ENCODE data around the gene GOLGA6L26. TPM values are rescaled to one million over a fixed set of nuclear protein-coding genes. Genes with fewer than 3 reads are reported as not detected.
"Not testable (repeated sequence)": the region's sequence is repeated elsewhere in the genome, so short reads cannot be mapped to it uniquely, and the experiment has no call there.

The GOLGA6L26 gene
- total and polyA plus RNA-seq, 4 experiments from 2014 or later: not detected

DNA sequence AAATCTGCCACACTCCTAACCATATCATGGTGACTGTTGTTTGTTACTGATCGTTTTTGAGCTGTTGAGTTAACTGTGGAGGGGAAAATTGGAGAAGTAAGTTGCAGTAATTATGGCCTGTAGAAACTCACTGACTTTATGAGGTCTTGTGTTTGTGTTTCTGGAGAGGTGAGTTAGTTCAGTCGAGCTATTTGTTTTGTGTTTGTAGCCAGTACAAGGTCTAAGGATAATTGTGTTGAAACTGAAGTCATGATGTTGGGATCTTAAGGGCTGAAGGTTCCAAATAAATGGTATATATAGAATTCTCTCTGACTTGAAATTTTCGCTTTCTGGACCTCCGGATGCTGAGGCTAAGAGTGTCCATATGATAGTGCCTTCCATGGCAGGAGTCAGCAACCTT is 29.2 kb downstream of the GOLGA6L26 start:
- H3K36me3 Mint-ChIP-seq: peaks cover 4 to 15% of the 10 kb centered on the region in 2 donors
- H3K9me3 ChIP-seq (ENCODE audit: control insufficient read depth in 1 of 2, low read length in 2 of 2); H3K27me3 ChIP-seq (ENCODE audit: insufficient read depth, low read length); POLR2A ChIA-PET (ENCODE audit: partially characterized antibody); CTCF ChIA-PET (ENCODE audit: partially characterized antibody); H3K27ac ChIP-seq (ENCODE audit: low read depth, low read length); intact Hi-C loops (cut with micrococcal nuclease); H3K4me3 ChIP-seq (ENCODE audit: low read length in 2 of 2); H3K9me3 Mint-ChIP-seq; H3K27me3 Mint-ChIP-seq; H3K36me3 ChIP-seq (ENCODE audit: insufficient read depth, low read length); DNase-seq: not testable (repeated sequence)
- peak overlapping the region; percentile 70 to 93 (median 90) for H3K4me3 Mint-ChIP-seq
- H3K4me1 Mint-ChIP-seq: peaks cover 24 to 46% (median 28%) of the 10 kb centered on the region in 4 donors
- peak overlapping the region in 5 of 7 donors; percentile 41 to 96 (median 72) for H3K27ac Mint-ChIP-seq
- H3K4me1 ChIP-seq (ENCODE audit: insufficient read depth, low read length): peaks cover 19% of the 10 kb centered on the region

DNA sequence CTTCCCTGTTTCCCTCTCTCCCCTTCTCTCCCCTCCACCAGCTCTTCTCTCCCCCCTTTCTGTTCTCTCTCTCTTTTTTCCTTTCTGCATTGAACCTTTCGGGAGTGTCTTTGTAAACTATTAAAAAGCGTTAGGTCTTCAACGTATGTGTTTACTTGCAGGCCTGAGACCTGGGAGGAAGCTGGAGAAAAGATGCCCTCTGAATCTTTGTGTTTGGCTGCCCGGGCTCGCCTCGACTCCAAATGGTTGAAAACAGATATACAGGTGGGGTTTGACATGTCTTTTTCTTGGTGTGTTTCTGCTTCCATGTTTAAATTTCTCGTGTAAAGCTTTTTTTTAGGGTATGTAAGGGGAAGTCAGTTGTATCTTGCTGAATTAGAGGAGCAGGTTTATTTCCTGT is 29.7 kb downstream of the GOLGA6L26 start:
- H3K27me3 Mint-ChIP-seq; intact Hi-C loops (cut with micrococcal nuclease); H3K9me3 Mint-ChIP-seq; POLR2A ChIA-PET (ENCODE audit: partially characterized antibody); H3K27me3 ChIP-seq (ENCODE audit: insufficient read depth, low read length); H3K9me3 ChIP-seq (ENCODE audit: control insufficient read depth in 1 of 2, low read length in 2 of 2); H3K36me3 ChIP-seq (ENCODE audit: insufficient read depth, low read length); CTCF ChIA-PET (ENCODE audit: partially characterized antibody): not testable (repeated sequence)
- H3K4me3 ChIP-seq (ENCODE audit: low read length in 2 of 2): peak overlapping the region; percentile 19 to 22
- H3K27ac ChIP-seq (ENCODE audit: low read depth, low read length): peak overlapping the region; percentile 4
- peaks cover 24 to 46% (median 28%) of the 10 kb centered on the region in 4 donors for H3K4me1 Mint-ChIP-seq
- H3K36me3 Mint-ChIP-seq: peaks cover 4 to 11% of the 10 kb centered on the region in 2 donors
- peak overlapping the region; percentile 87 to 93 (median 90) for H3K4me3 Mint-ChIP-seq
- H3K4me1 ChIP-seq (ENCODE audit: insufficient read depth, low read length): peaks cover 19% of the 10 kb centered on the region
- H3K27ac Mint-ChIP-seq: peak overlapping the region; percentile 8 to 96 (median 84)
- DNase-seq: peak in 3 of 5 donors; percentile 7 to 23 (median 16)

DNA sequence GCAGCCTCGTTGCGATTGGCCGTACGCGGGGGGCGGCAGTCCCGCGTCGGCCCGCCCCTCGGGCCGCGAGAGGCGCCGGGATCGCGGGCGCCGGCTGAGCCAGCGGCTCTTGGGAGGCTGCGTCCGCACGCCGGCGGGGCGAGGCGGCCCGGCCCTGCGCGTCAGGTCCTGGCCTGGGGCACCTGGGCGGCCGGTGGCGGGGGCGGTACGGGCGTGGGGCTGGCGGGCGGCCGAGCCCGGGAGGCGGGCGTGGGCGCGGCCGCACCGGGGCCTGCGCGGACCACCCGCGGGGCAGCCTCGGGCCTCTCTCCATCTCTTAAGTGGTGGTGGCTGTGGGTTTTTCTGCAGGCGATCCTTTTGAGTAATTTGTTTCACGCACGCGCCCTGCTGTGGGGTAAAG is 30.3 kb downstream of the GOLGA6L26 start:
- peak in 4 of 5 donors; percentile 35 to 52 (median 45) for DNase-seq
- Mint-ChIP-seq H3K4me3 (peak overlapping the region; percentile 87 to 93 (median 90)), H3K27ac (peak overlapping the region in 6 of 7 donors; percentile 64 to 96 (median 80)), H3K4me1 (peaks cover 24 to 44% (median 28%) of the 10 kb centered on the region in 4 donors)
- H3K36me3 Mint-ChIP-seq; POLR2A ChIA-PET (ENCODE audit: partially characterized antibody); H3K27me3 ChIP-seq (ENCODE audit: insufficient read depth, low read length); CTCF ChIA-PET (ENCODE audit: partially characterized antibody); H3K9me3 Mint-ChIP-seq; intact Hi-C loops (cut with micrococcal nuclease); H3K27ac ChIP-seq (ENCODE audit: low read depth, low read length); H3K9me3 ChIP-seq (ENCODE audit: control insufficient read depth in 1 of 2, low read length in 2 of 2); H3K36me3 ChIP-seq (ENCODE audit: insufficient read depth, low read length); H3K27me3 Mint-ChIP-seq: not testable (repeated sequence)
- Histone ChIP-seq H3K4me1 (ENCODE audit: insufficient read depth, low read length) (peaks cover 19% of the 10 kb centered on the region), H3K4me3 (ENCODE audit: low read length in 2 of 2) (peak overlapping the region in 1 of 2 donors; percentile 19)

DNA sequence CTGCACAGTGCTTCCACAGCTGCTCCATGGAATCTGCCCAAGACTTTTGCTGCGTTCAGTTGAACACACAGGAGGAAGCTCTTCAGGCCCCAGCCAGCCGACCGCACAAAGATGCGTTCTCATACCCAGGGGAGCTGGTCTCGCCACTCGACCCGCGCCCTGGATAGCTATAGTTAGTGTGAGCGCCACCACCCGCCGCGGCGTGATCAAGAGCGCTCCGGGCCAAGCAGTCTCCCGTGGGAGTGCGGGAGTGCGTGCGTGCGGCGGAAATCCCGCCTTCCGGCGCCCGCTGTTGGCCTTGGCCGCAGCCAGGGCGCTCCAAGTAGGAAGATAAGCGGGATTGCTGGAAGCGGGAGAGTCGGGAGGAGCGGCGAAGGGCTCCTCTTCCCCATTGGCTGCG is 30.8 kb downstream of the GOLGA6L26 start:
- H3K9me3 ChIP-seq (ENCODE audit: control insufficient read depth in 1 of 2, low read length in 2 of 2); H3K27ac ChIP-seq (ENCODE audit: low read depth, low read length); H3K9me3 Mint-ChIP-seq; H3K27ac Mint-ChIP-seq; H3K27me3 Mint-ChIP-seq; CTCF ChIA-PET (ENCODE audit: partially characterized antibody); H3K36me3 Mint-ChIP-seq; H3K27me3 ChIP-seq (ENCODE audit: insufficient read depth, low read length); H3K4me3 ChIP-seq (ENCODE audit: low read length in 2 of 2); H3K36me3 ChIP-seq (ENCODE audit: insufficient read depth, low read length); POLR2A ChIA-PET (ENCODE audit: partially characterized antibody); H3K4me3 Mint-ChIP-seq; intact Hi-C loops (cut with micrococcal nuclease); DNase-seq: not testable (repeated sequence)
- H3K4me1 Mint-ChIP-seq: peaks cover 23 to 40% (median 27%) of the 10 kb centered on the region in 4 donors
- H3K4me1 ChIP-seq (ENCODE audit: insufficient read depth, low read length): peaks cover 19% of the 10 kb centered on the region

Other genes starting within 250 kb of the GOLGA6L26 start
- gene GOLGA6L1, start 197.4 kb downstream of the GOLGA6L26 start, total RNA-seq: not detected
- not detected for gene GOLGA6L1, start 197.4 kb downstream of the GOLGA6L26 start, polyA plus RNA-seq
- under 1 TPM; 0.30 to 0.35 TPM for gene GOLGA8S, start 20.6 kb upstream of the GOLGA6L26 start, total RNA-seq
- gene GOLGA8S, start 20.6 kb upstream of the GOLGA6L26 start, polyA plus RNA-seq: not detected
- gene GOLGA6L2, start 113.0 kb upstream of the GOLGA6L26 start, total RNA-seq: not detected
- not detected for gene GOLGA6L2, start 113.0 kb upstream of the GOLGA6L26 start, polyA plus RNA-seq
- gene MKRN3, start 231.5 kb upstream of the GOLGA6L26 start, total RNA-seq: 10 to 100 TPM in 1 of 2 experiments, 1 to 10 TPM in 1; 9.9 to 10.9 TPM
- 1 to 10 TPM in 1 of 2 donors, under 1 TPM in 1; 0.64 to 2.6 TPM for gene MKRN3, start 231.5 kb upstream of the GOLGA6L26 start, polyA plus RNA-seq